Measurements from ENCODE around the gene PRR18.

Gene PRR18

DNA sequence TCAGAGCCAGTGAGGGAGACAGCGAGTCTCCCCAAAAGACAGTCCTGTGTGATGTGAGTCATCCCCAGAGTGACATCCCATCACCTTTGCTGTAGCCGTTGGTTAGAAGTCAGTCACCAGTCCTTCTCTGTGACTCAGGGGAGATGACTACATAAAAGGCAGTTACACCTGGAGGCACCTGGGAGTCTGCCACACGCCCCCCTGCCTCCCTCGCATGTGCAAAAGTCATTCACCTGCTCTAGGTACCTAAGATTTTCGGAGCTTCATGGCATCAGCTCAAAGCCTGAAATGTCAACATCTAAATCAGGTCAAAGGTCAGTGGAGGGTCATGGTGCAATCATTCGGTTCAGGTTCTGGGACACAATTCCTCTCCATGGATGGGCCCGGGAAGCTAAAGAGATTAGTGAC lies 50.3 kb downstream of the PRR18 start:
- in situ Hi-C loops (cut with HindIII; ENCODE audit: low pct_unique_long_range_greater_than_20kb, low sequenced_read_pairs), result no loop called here
- no peak for DNase-seq (ENCODE audit: low read depth in 1 of 2, low spot score in 1 of 2)
- TF ChIP-seq JUND (IDR thresholded peaks at IDR 0.05; ENCODE audit: low read depth), result no peak

Data from T47D (cell line).